ENCODE measurements around the gene DDX60. TPM values are rescaled to one million over a fixed set of nuclear protein-coding genes. Genes with fewer than 3 reads are reported as not detected.
A peak's percentile ranks its signal among the peaks of the same experiment; 100 is the strongest.

Gene DDX60
- total and polyA plus RNA-seq, 8 donors = 1.2 to 10.2 (median 3.7) TPM

- no peak for ATAC-seq
- intact Hi-C loops (cut with DNase I) = no loop called here
- Histone ChIP-seq H3K4me1 (peaks cover 0 to 6% (median 0%) of the 10 kb centered on the region in 3 donors), H3K36me3 (peaks cover 0 to 11% (median 3%) of the 10 kb centered on the region in 3 donors), H3K9me3 (no peaks in the 10 kb centered on the region), H3K4me3 (no peak overlapping the region), H3K27ac (no peak overlapping the region), H3K27me3 (no peaks in the 10 kb centered on the region)
- FAIRE-seq = no peak
- TF ChIP-seq CTCF (IDR thresholded peaks at IDR 0.05) = no peak
- 83 to 85% methylated on average over 9 of the region's 9 CpGs for WGBS, 2 donors
- DNase-seq = no peak
These were observed 44.7 kb downstream of the DDX60 start for GRCh38 chr4:168273838-168274237.

GRCh38 chr4:168272488-168272887 lies 46.1 kb downstream of the DDX60 start:
- no peaks in the 10 kb centered on the region for H3K27me3 ChIP-seq
- no peak for TF ChIP-seq CTCF (IDR thresholded peaks at IDR 0.05)
- H3K9me3 ChIP-seq = no peaks in the 10 kb centered on the region
- intact Hi-C loops (cut with DNase I) = no loop called here
- DNase-seq (no peak), ATAC-seq (no peak), FAIRE-seq (no peak)
- H3K4me1 ChIP-seq = peaks cover 0 to 6% (median 0%) of the 10 kb centered on the region in 3 donors
- H3K27ac ChIP-seq = no peak overlapping the region
- WGBS, 2 donors = 99 to 100% methylated on average over 2 of the region's 2 CpGs
- H3K4me3 ChIP-seq = no peak overlapping the region
- H3K36me3 ChIP-seq = peaks cover 0 to 11% (median 3%) of the 10 kb centered on the region in 3 donors

- TF ChIP-seq CTCF (IDR thresholded peaks at IDR 0.05) = no peak
- peaks cover 0 to 6% (median 2%) of the 10 kb centered on the region in 3 donors for H3K4me1 ChIP-seq
- no peak for DNase-seq
- intact Hi-C loops (cut with DNase I) = no loop called here
- peaks cover 0 to 11% (median 3%) of the 10 kb centered on the region in 3 donors for H3K36me3 ChIP-seq
- no peak for FAIRE-seq
- 38 to 46% methylated on average over 2 of the region's 2 CpGs for WGBS, 2 donors
- H3K27me3 ChIP-seq = no peaks in the 10 kb centered on the region
- ATAC-seq = peak in 3 of 4 donors; percentile 37 to 44 (median 42)
- no peak overlapping the region for H3K4me3 ChIP-seq
- no peak overlapping the region for H3K27ac ChIP-seq
- no peaks in the 10 kb centered on the region for H3K9me3 ChIP-seq
These were observed 48.7 kb downstream of the DDX60 start for GRCh38 chr4:168269896-168270295.

- intact Hi-C loops (cut with DNase I) = no loop called here
These were observed 53.2 kb downstream of the DDX60 start for GRCh38 chr4:168265327-168265726.

More at GRCh38 chr4:168265327-168265726, 53.2 kb downstream of the DDX60 start:
- peaks cover 0 to 11% (median 0%) of the 10 kb centered on the region in 3 donors for H3K36me3 ChIP-seq
- TF ChIP-seq CTCF (IDR thresholded peaks at IDR 0.05) = no peak
- no peak for ATAC-seq
- no peak for DNase-seq
- no peak for FAIRE-seq
- no peaks in the 10 kb centered on the region for H3K9me3 ChIP-seq
- no peak overlapping the region for H3K27ac ChIP-seq
- H3K27me3 ChIP-seq = no peaks in the 10 kb centered on the region
- WGBS, 2 donors = 71 to 74% methylated on average over 1 of the region's 1 CpG
- peaks cover 4 to 10% (median 4%) of the 10 kb centered on the region in 3 donors for H3K4me1 ChIP-seq
- H3K4me3 ChIP-seq = no peak overlapping the region

Measured in pancreas (tissue), 10 donors.